Effector memory CD4-positive, alpha-beta T cell (primary cell): Measurements from ENCODE around the gene GRSF1.

Source experiments
- DNase-seq, 3 donors: peaks; one replicate each; pipeline ENCODE4 v3.0.0-alpha.2; 2020
- H3K27ac ChIP-seq: 2 replicates; pipeline ENCODE4 v1.7.0; 2013; ENCODE audit warnings: mild to moderate bottlenecking, low read length, moderate library complexity; ENCODE audit not compliant: insufficient read depth, poor library complexity, severe bottlenecking
- H3K27me3 ChIP-seq: replicated peaks from 2 replicates; pipeline ENCODE4 v1.7.0; 2013; ENCODE audit warnings: mild to moderate bottlenecking, low read length; ENCODE audit not compliant: insufficient read depth, control insufficient read depth, poor library complexity, severe bottlenecking
- H3K36me3 ChIP-seq: 2 replicates; pipeline ENCODE4 v1.7.0; 2013; ENCODE audit warnings: mild to moderate bottlenecking, low read length, moderate library complexity; ENCODE audit not compliant: control insufficient read depth, insufficient read depth
- H3K4me1 ChIP-seq: 2 replicates; pipeline ENCODE4 v1.7.0; 2013; ENCODE audit warnings: low read length, mild to moderate bottlenecking; ENCODE audit not compliant: control insufficient read depth, insufficient read depth, poor library complexity, severe bottlenecking
- H3K4me3 ChIP-seq: 2 replicates; pipeline ENCODE4 v1.7.0; 2013; ENCODE audit warnings: low read length, low read depth, mild to moderate bottlenecking; ENCODE audit not compliant: insufficient read depth, poor library complexity, severe bottlenecking
- H3K9me3 ChIP-seq: 2 replicates; pipeline ENCODE4 v1.7.0; 2013; ENCODE audit warnings: mild to moderate bottlenecking, low read length, moderate library complexity; ENCODE audit not compliant: control insufficient read depth

The GRSF1 gene

GRCh38 chr4:70815370-70815769, 24.3 kb downstream of the GRSF1 start:
- no peaks in the 10 kb centered on the region for H3K9me3 ChIP-seq
- H3K36me3 ChIP-seq: peaks cover 9% of the 10 kb centered on the region
- H3K27ac ChIP-seq: no peak overlapping the region
- no peak overlapping the region for H3K4me3 ChIP-seq
- H3K27me3 ChIP-seq: no peaks in the 10 kb centered on the region
- no peaks in the 10 kb centered on the region for H3K4me1 ChIP-seq
- DNase-seq: no peak

GRCh38 chr4:70808151-70808550, 31.5 kb downstream of the GRSF1 start:
- Histone ChIP-seq H3K27ac (no peak overlapping the region), H3K4me3 (no peak overlapping the region)
- DNase-seq: no peak

GRCh38 chr4:70802928-70803580, 36.6 kb downstream of the GRSF1 start:
- no peak overlapping the region for H3K4me3 ChIP-seq
- no peaks in the 10 kb centered on the region for H3K36me3 ChIP-seq

More at GRCh38 chr4:70808151-70808550, 31.5 kb downstream of the GRSF1 start:
- no peaks in the 10 kb centered on the region for H3K9me3 ChIP-seq
- H3K27me3 ChIP-seq: no peaks in the 10 kb centered on the region
- no peaks in the 10 kb centered on the region for H3K4me1 ChIP-seq
- H3K36me3 ChIP-seq: no peaks in the 10 kb centered on the region

GRCh38 chr4:70801265-70801809, 38.4 kb downstream of the GRSF1 start:
- Histone ChIP-seq H3K4me1 (no peaks in the 10 kb centered on the region), H3K9me3 (no peaks in the 10 kb centered on the region), H3K27me3 (no peaks in the 10 kb centered on the region), H3K4me3 (no peak overlapping the region), H3K36me3 (no peaks in the 10 kb centered on the region), H3K27ac (no peak overlapping the region)
- DNase-seq: no peak

More at GRCh38 chr4:70802928-70803580, 36.6 kb downstream of the GRSF1 start:
- no peak overlapping the region for H3K27ac ChIP-seq
- H3K27me3 ChIP-seq: no peaks in the 10 kb centered on the region
- H3K4me1 ChIP-seq: no peaks in the 10 kb centered on the region
- H3K9me3 ChIP-seq: no peaks in the 10 kb centered on the region
- no peak for DNase-seq

GRCh38 chr4:70793626-70794025, 46.1 kb downstream of the GRSF1 start:
- no peak overlapping the region for H3K27ac ChIP-seq
- H3K36me3 ChIP-seq: peaks cover 4% of the 10 kb centered on the region
- no peaks in the 10 kb centered on the region for H3K9me3 ChIP-seq
- no peaks in the 10 kb centered on the region for H3K27me3 ChIP-seq
- no peaks in the 10 kb centered on the region for H3K4me1 ChIP-seq
- DNase-seq: no peak
- no peak overlapping the region for H3K4me3 ChIP-seq

- no peak overlapping the region for H3K27ac ChIP-seq
- H3K27me3 ChIP-seq: no peaks in the 10 kb centered on the region
- H3K36me3 ChIP-seq: peaks cover 2% of the 10 kb centered on the region
- no peak for DNase-seq
- no peaks in the 10 kb centered on the region for H3K4me1 ChIP-seq
- no peak overlapping the region for H3K4me3 ChIP-seq
- no peaks in the 10 kb centered on the region for H3K9me3 ChIP-seq
Observed at GRCh38 chr4:70788733-70789132, 51.0 kb downstream of the GRSF1 start.

GRCh38 chr4:70787496-70787895, 52.2 kb downstream of the GRSF1 start:
- H3K4me3 ChIP-seq: no peak overlapping the region
- DNase-seq: no peak
- H3K27me3 ChIP-seq: no peaks in the 10 kb centered on the region
- H3K27ac ChIP-seq: no peak overlapping the region
- no peaks in the 10 kb centered on the region for H3K36me3 ChIP-seq
- H3K4me1 ChIP-seq: no peaks in the 10 kb centered on the region
- H3K9me3 ChIP-seq: no peaks in the 10 kb centered on the region

GRCh38 chr4:70783096-70783495, 56.6 kb downstream of the GRSF1 start:
- H3K4me3 ChIP-seq: no peak overlapping the region
- H3K27me3 ChIP-seq: no peaks in the 10 kb centered on the region
- H3K27ac ChIP-seq: no peak overlapping the region
- H3K4me1 ChIP-seq: no peaks in the 10 kb centered on the region
- no peaks in the 10 kb centered on the region for H3K9me3 ChIP-seq
- DNase-seq: no peak
- no peaks in the 10 kb centered on the region for H3K36me3 ChIP-seq

GRCh38 chr4:70778888-70779422, 60.7 kb downstream of the GRSF1 start:
- no peaks in the 10 kb centered on the region for H3K36me3 ChIP-seq
- H3K27ac ChIP-seq: no peak overlapping the region
- H3K27me3 ChIP-seq: no peaks in the 10 kb centered on the region
- DNase-seq: no peak
- no peaks in the 10 kb centered on the region for H3K9me3 ChIP-seq
- no peak overlapping the region for H3K4me3 ChIP-seq
- no peaks in the 10 kb centered on the region for H3K4me1 ChIP-seq

GRCh38 chr4:70772929-70773555, 66.6 kb downstream of the GRSF1 start:
- H3K4me1 ChIP-seq: no peaks in the 10 kb centered on the region
- H3K36me3 ChIP-seq: no peaks in the 10 kb centered on the region
- H3K4me3 ChIP-seq: no peak overlapping the region
- H3K27me3 ChIP-seq: no peaks in the 10 kb centered on the region
- no peaks in the 10 kb centered on the region for H3K9me3 ChIP-seq
- no peak overlapping the region for H3K27ac ChIP-seq
- DNase-seq: no peak
